Measurements from ENCODE around the gene PRICKLE4.
A peak's percentile ranks its signal among the peaks of the same experiment; 100 is the strongest.

PRICKLE4 gene

DNA sequence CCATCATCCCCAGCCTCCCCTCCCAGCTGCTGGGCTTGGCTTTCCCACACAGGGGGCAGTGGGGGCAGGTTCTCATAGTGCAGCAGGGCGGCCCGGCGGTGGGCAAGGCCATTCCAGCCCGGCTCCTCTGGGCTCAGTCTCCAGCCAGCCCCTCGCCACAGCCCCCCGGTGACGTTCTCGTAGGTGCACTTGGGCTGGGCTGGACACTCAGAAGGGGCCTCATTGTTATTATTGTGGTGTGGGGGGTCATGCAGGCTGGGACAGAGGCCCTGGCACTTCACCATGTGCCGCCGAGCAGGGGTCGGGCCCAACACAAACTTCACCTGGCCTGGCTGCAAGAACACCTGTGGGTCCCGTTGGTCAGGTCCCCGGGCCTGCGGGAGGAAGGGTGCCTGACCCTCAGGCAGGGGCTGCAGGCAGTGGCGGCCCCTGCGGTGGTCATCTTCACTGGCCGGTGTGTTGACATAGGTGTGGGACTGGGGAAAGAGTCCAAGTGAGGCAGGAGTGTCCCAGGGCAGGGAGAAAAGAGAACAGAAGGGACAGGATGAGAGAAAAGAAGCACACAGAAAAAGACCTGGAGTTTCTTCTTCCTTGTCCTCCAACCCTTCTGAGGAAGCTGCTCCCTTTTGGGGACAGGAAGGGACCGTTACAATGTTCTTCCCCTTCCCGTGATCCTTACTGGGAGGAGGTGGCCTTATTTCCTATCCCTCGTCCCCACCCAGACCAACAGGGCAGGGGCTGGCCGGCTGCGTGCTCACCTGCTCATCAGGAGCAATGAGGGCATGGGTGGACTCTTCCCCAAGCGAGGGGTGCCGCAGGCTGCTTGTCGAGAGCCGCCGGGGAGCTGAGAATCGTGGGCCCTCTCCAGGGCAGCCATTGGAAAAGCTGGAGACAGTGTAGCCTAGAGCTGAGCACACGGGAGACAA is 9.3 kb upstream of the PRICKLE4 start:
- Histone ChIP-seq H3K4me1 (ENCODE audit: control insufficient read depth, insufficient read depth, low read length, poor library complexity, severe bottlenecking) (no peaks in the 10 kb centered on the region), H3K27ac (ENCODE audit: insufficient read depth, low read length, poor library complexity, severe bottlenecking) (no peak overlapping the region), H3K27me3 (replicated peaks; ENCODE audit: control insufficient read depth, insufficient read depth, low read length, poor library complexity, severe bottlenecking) (no peaks in the 10 kb centered on the region), H3K36me3 (ENCODE audit: control insufficient read depth, insufficient read depth, low read length) (peaks cover 36% of the 10 kb centered on the region), H3K9me3 (ENCODE audit: control insufficient read depth, low read length) (no peaks in the 10 kb centered on the region), H3K4me3 (ENCODE audit: insufficient read depth, low read depth, low read length, poor library complexity, severe bottlenecking) (no peak overlapping the region)
- DNase-seq = no peak

DNA sequence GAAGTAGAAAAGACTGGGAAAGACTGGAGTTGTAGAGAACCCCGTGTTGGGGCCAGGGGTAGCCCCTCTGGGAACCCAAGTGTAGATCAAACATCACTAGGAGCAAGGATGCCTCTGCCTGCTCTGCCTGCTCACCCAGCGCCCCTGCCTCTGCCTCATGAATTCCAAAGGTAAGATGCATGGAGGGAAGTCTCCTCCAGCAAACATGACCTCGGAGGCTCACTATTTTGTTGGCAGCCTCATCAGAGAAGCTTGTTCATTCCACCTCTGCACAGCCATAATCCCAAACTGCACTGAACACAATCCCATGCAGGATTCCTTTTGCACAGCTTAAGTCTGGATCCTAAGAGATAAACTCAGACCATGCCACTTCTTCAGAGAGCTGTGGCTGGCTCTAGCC is 5.7 kb upstream of the PRICKLE4 start:
- Histone ChIP-seq H3K27me3 (replicated peaks; ENCODE audit: control insufficient read depth, insufficient read depth, low read length, poor library complexity, severe bottlenecking) (no peaks in the 10 kb centered on the region), H3K27ac (ENCODE audit: insufficient read depth, low read length, poor library complexity, severe bottlenecking) (no peak overlapping the region), H3K4me1 (ENCODE audit: control insufficient read depth, insufficient read depth, low read length, poor library complexity, severe bottlenecking) (peaks cover 7% of the 10 kb centered on the region), H3K4me3 (ENCODE audit: insufficient read depth, low read depth, low read length, poor library complexity, severe bottlenecking) (no peak overlapping the region), H3K9me3 (ENCODE audit: control insufficient read depth, low read length) (no peaks in the 10 kb centered on the region), H3K36me3 (ENCODE audit: control insufficient read depth, insufficient read depth, low read length) (peaks cover 36% of the 10 kb centered on the region)
- no peak for DNase-seq

DNA sequence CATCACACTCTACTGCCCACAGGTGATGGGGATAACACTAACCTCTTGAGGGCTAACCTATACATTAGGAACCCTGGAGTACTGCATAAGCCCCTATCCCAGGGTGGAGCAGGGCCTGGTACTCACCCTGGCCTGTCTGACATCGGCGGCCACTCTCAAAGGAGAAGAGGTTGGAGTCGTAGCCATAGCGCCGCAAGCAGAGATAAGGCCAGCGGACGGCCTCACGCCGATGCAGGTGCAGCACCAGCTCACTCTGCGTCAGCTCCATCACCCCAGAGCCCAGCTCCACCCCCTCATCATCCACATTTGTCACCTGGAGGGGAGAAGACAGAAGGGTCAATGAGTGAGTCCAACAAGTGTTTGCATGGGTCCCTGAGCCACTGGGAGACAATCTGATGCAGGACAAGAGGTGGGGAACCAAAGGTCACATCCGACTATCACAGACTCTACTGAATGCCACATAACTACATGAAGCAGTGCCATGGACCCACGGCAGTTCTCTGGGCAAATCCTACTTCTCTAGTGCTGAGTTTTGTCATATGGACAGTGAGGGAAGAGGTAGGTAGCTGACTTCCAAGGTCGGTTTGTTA is 5.2 kb upstream of the PRICKLE4 start:
- Histone ChIP-seq H3K27ac (ENCODE audit: insufficient read depth, low read length, poor library complexity, severe bottlenecking) (no peak overlapping the region), H3K27me3 (replicated peaks; ENCODE audit: control insufficient read depth, insufficient read depth, low read length, poor library complexity, severe bottlenecking) (no peaks in the 10 kb centered on the region), H3K4me1 (ENCODE audit: control insufficient read depth, insufficient read depth, low read length, poor library complexity, severe bottlenecking) (peaks cover 7% of the 10 kb centered on the region), H3K4me3 (ENCODE audit: insufficient read depth, low read depth, low read length, poor library complexity, severe bottlenecking) (no peak overlapping the region), H3K36me3 (ENCODE audit: control insufficient read depth, insufficient read depth, low read length) (peaks cover 34% of the 10 kb centered on the region), H3K9me3 (ENCODE audit: control insufficient read depth, low read length) (no peaks in the 10 kb centered on the region)
- no peak for DNase-seq

DNA sequence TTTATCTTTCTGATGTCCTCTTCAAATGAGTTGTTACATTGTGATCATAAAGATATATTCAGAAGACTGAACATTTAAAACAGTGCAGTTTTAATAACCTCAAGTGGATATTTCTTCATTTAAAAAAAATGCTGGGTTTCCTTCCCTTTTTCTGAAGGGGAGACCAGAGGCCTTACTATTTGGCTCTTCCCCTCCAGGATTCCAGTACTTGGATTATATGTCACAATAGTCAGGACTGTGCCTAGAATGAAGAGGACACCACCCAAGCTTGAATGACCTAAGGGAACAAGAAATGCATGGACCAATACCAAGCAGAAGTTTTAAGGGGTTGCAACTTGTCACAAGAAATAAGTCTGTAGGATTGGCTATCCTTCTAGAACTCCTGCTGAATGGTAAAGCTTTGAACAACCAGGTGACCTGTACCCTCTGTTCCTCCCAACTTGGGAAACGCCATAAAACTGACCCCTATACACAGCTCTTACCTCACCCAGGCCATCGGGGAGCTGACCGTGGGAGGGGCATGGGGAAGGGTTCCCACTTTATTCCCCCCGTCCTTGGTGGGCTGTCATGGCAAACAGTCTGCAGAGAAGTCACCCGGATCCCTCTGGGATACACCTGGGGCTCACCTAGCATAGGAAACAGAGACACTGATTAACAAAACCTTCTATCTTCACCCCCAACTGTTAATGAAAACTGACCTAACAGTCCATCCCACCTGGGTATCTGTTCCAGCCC is 2.9 kb upstream of the PRICKLE4 start:
- Histone ChIP-seq H3K27me3 (replicated peaks; ENCODE audit: control insufficient read depth, insufficient read depth, low read length, poor library complexity, severe bottlenecking) (no peaks in the 10 kb centered on the region), H3K9me3 (ENCODE audit: control insufficient read depth, low read length) (no peaks in the 10 kb centered on the region), H3K4me1 (ENCODE audit: control insufficient read depth, insufficient read depth, low read length, poor library complexity, severe bottlenecking) (peaks cover 15% of the 10 kb centered on the region), H3K4me3 (ENCODE audit: insufficient read depth, low read depth, low read length, poor library complexity, severe bottlenecking) (no peak overlapping the region), H3K36me3 (ENCODE audit: control insufficient read depth, insufficient read depth, low read length) (peaks cover 15% of the 10 kb centered on the region), H3K27ac (ENCODE audit: insufficient read depth, low read length, poor library complexity, severe bottlenecking) (no peak overlapping the region)
- no peak for DNase-seq

DNA sequence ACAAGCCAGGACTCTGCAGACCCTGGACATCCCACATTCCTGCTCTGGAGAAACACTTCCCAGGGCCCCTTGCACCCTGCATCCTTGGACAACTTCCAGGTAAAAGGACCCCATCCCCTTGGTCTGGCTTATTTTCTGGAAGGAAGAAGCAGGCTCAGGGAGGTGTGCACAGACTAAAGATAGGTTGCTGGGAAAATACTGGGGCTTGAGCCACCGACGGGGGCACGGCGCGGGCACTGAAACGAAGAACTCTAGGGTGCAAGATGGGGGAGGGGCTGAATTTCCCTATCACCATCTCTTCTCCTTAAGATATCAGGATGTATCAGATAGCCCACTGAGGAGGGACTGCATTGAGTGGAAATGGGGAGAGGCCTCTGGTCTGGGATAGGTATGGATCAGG is 1.7 kb upstream of the PRICKLE4 start:
- H3K4me3 ChIP-seq (ENCODE audit: insufficient read depth, low read depth, low read length, poor library complexity, severe bottlenecking) = no peak overlapping the region
- no peak overlapping the region for H3K27ac ChIP-seq (ENCODE audit: insufficient read depth, low read length, poor library complexity, severe bottlenecking)

DNA sequence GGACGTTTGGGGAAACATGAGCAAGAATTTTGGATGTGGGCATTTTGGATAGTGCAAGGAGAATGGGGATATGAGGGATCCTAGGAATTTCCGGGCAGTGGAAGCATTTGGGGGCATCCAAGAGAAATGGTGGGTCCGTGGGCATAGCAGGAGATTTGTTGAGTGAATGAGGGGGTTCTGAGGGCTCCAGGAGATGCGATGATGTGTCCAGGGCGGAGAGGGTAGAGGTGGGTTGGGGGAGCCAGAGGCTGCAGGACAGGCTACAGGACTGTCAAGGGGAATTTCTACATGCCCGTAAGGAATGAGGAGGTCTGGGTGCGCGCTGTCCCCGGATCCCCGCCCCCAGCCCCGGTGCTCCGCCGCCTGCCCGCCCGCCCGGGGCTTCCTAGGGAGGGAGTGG is 1.2 kb upstream of the PRICKLE4 start:
- Histone ChIP-seq H3K9me3 (ENCODE audit: control insufficient read depth, low read length) (no peaks in the 10 kb centered on the region), H3K4me1 (ENCODE audit: control insufficient read depth, insufficient read depth, low read length, poor library complexity, severe bottlenecking) (peaks cover 15% of the 10 kb centered on the region), H3K4me3 (ENCODE audit: insufficient read depth, low read depth, low read length, poor library complexity, severe bottlenecking) (peak overlapping the region; percentile 47), H3K27me3 (replicated peaks; ENCODE audit: control insufficient read depth, insufficient read depth, low read length, poor library complexity, severe bottlenecking) (no peaks in the 10 kb centered on the region), H3K36me3 (ENCODE audit: control insufficient read depth, insufficient read depth, low read length) (peaks cover 12% of the 10 kb centered on the region), H3K27ac (ENCODE audit: insufficient read depth, low read length, poor library complexity, severe bottlenecking) (no peak overlapping the region)
- no peak for DNase-seq

More for the DNA sequence above, 1.7 kb upstream of the PRICKLE4 start:
- no peaks in the 10 kb centered on the region for H3K9me3 ChIP-seq (ENCODE audit: control insufficient read depth, low read length)
- no peaks in the 10 kb centered on the region for H3K27me3 ChIP-seq (replicated peaks; ENCODE audit: control insufficient read depth, insufficient read depth, low read length, poor library complexity, severe bottlenecking)
- H3K4me1 ChIP-seq (ENCODE audit: control insufficient read depth, insufficient read depth, low read length, poor library complexity, severe bottlenecking) = peaks cover 15% of the 10 kb centered on the region
- peaks cover 15% of the 10 kb centered on the region for H3K36me3 ChIP-seq (ENCODE audit: control insufficient read depth, insufficient read depth, low read length)
- no peak for DNase-seq

DNA sequence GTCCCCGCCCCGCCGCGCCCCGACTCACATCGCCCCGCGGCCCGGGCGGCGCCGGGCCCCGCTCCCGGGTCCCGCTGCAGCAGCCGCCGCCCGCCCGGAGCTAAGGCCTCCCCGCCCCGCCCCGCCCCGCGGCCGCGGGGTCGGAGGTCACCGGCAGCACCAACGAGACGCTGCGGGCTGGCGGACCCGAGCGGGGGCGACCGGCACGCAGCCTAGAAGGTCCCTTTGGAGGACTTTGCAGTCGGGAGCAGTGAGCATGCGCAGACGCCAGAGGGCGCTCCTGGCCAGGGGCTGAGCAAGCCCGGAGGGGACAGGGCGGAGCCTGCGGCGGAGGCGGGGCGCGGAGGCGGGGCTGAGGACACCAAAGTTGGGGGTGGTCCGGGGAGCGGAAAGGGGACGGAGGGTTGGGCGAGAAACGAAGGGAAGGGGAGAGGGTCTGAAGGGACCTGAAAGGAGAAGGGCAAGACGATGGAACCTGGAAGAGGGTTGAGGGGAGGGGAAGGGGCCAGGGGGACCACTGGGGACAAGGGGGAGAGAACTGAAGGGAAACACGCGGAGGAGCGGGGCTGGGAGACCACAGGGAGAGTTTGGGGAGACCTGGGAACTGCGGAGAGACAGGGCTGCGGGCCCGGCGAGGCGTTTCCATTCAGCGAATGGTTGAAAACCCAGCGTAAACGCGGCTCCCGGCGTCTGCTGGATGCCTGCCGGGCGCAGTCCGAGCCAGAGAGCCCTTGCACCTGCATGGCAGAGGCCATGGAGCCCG is 613 bp upstream of the PRICKLE4 start, which contains the start of gene FRS3:
FRS3 (minus strand) TSS at position 113 of the 763 bp plus-strand sequence. CDS start 2,913 bp downstream, outside the sequence.
- H3K4me3 ChIP-seq (ENCODE audit: insufficient read depth, low read depth, low read length, poor library complexity, severe bottlenecking) = peak within 1 kb of the TSS; percentile 66
- peaks cover 15% of the 10 kb centered on the region for H3K4me1 ChIP-seq (ENCODE audit: control insufficient read depth, insufficient read depth, low read length, poor library complexity, severe bottlenecking)
- no peaks in the 10 kb centered on the region for H3K27me3 ChIP-seq (replicated peaks; ENCODE audit: control insufficient read depth, insufficient read depth, low read length, poor library complexity, severe bottlenecking)
- H3K9me3 ChIP-seq (ENCODE audit: control insufficient read depth, low read length) = no peaks in the 10 kb centered on the region
- H3K27ac ChIP-seq (ENCODE audit: insufficient read depth, low read length, poor library complexity, severe bottlenecking) = peak within 1 kb of the TSS; percentile 42
- H3K36me3 ChIP-seq (ENCODE audit: control insufficient read depth, insufficient read depth, low read length) = peaks cover 6% of the 10 kb centered on the region
- peak; percentile 96 to 99 (median 99) for DNase-seq

DNA sequence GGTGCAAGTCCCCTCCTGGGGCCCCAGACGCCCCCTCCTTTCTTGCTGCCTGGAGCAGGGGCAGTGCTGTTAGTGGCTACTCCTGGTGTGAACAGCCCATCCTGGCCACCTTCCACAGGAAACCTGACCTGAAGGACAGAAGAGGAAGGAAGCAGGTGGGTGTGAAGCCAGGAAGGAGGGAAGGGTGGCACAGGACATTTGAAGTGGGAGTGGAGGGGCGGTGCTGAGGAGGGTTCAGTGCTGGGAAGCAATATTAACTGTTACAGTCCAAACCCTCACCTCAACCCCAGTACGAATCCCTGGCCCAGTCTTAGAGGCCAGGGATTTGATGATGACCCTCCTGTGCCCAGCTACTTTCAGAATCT is 766 bp downstream of the PRICKLE4 start:
- no peaks in the 10 kb centered on the region for H3K9me3 ChIP-seq (ENCODE audit: control insufficient read depth, low read length)
- peaks cover 20% of the 10 kb centered on the region for H3K4me1 ChIP-seq (ENCODE audit: control insufficient read depth, insufficient read depth, low read length, poor library complexity, severe bottlenecking)
- H3K4me3 ChIP-seq (ENCODE audit: insufficient read depth, low read depth, low read length, poor library complexity, severe bottlenecking) = no peak overlapping the region
- no peaks in the 10 kb centered on the region for H3K27me3 ChIP-seq (replicated peaks; ENCODE audit: control insufficient read depth, insufficient read depth, low read length, poor library complexity, severe bottlenecking)
- DNase-seq = no peak
- H3K27ac ChIP-seq (ENCODE audit: insufficient read depth, low read length, poor library complexity, severe bottlenecking) = no peak overlapping the region
- H3K36me3 ChIP-seq (ENCODE audit: control insufficient read depth, insufficient read depth, low read length) = no peaks in the 10 kb centered on the region

DNA sequence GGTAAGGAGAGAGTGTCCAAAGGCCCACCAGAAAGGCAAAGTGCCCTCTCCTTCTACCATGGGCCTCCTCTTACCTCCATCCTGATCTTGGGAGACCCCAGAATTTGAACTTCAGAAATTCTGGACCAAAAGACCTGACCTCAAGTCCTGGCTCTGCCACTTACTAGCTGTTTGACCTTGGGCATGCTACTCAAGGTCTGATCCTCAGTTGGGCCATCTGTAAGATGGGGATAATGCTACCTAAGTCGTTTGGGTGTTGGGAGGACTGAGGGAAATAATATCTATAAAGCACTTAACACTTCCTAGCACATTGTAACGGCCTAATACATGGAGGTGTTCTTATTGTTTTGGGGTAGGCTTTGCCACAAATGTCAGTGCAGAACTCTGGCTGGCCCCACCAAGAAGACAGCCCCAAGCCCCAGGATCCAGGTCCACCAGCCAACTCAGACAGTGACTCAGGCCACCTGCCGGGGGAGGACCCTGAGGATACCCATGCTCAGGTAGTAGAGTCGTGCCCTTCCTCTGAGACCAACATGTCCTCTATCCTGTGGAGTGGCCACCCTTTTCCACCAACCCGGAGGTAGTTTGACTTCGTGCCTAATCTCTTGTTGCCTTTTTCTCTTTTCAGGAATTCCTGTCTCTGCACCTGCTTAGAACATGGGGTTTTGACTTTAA is 2.7 kb downstream of the PRICKLE4 start:
- H3K4me3 ChIP-seq (ENCODE audit: insufficient read depth, low read depth, low read length, poor library complexity, severe bottlenecking) = no peak overlapping the region
- H3K27ac ChIP-seq (ENCODE audit: insufficient read depth, low read length, poor library complexity, severe bottlenecking) = no peak overlapping the region
- no peaks in the 10 kb centered on the region for H3K9me3 ChIP-seq (ENCODE audit: control insufficient read depth, low read length)
- no peaks in the 10 kb centered on the region for H3K27me3 ChIP-seq (replicated peaks; ENCODE audit: control insufficient read depth, insufficient read depth, low read length, poor library complexity, severe bottlenecking)
- no peak for DNase-seq
- no peaks in the 10 kb centered on the region for H3K36me3 ChIP-seq (ENCODE audit: control insufficient read depth, insufficient read depth, low read length)
- peaks cover 20% of the 10 kb centered on the region for H3K4me1 ChIP-seq (ENCODE audit: control insufficient read depth, insufficient read depth, low read length, poor library complexity, severe bottlenecking)

All from effector memory CD4-positive, alpha-beta T cell (primary cell).